K562 (cell line): ENCODE data around the gene CADPS2. TPM values are rescaled to one million over a fixed set of nuclear protein-coding genes. Genes with fewer than 3 reads are reported as not detected.

ENCODE experiments used
- ATAC-seq: fragments of 200-7000 bp; cut with Tn5 transposase; 3 replicates; pipeline ENCODE4 v1.9.1; 2020; ENCODE audit warnings: moderate library complexity
- BruUV-seq: library from RNA; stranded (reverse); fragments of 400-500 nt; replicated peaks from 2 replicates; lab custom pipeline; 2021; lab: Mats Ljungman, UMichigan
- CTCF ChIA-PET: fragments of 300-600 bp; formaldehyde crosslinking; extraction: SDS; loops from one replicate; lab custom pipeline; 2021; ENCODE audit warnings: low intra/inter-chr PET ratio; lab: Yijun Ruan, JAX
- POLR2A ChIA-PET: fragments of 300-600, 350-650 bp; sonication (Branson Sonifier 250); formaldehyde crosslinking; extraction: SDS; loops from one replicate; lab custom pipeline; 2021; ENCODE audit warnings: antibody characterized with exemption, inconsistent platforms; lab: Yijun Ruan, JAX
- DNase-seq, 4 experiments: peaks; one replicate each; pipeline versions ENCODE4 v3.0.0 to v3.0.0-alpha.2; 2011 to 2018; ENCODE audit warnings: low spot score in 3 of 4, mixed read lengths in 3 of 4; ENCODE audit errors: extremely low read depth in 1 of 4
- FAIRE-seq: peaks from 2 replicates; lab custom pipeline; 2011; peaks lifted over from hg19 to GRCh38; lab: Jason Lieb, UNC
- H2AFZ ChIP-seq: 2 replicates; pipeline ENCODE4 v1.6.0; 2011; ENCODE audit warnings: low read depth, low read length, control low read depth, inconsistent platforms
- H3K27ac ChIP-seq: fragments of 200-600 bp; 3 replicates; pipeline ENCODE4 v1.8.0; 2011; ENCODE audit warnings: low read depth, mild to moderate bottlenecking, control low read depth, inconsistent platforms, low read length, moderate library complexity, mixed read lengths; ENCODE audit errors: extremely low read depth
- H3K27me3 ChIP-seq, 2 experiments: fragments of 300-600 bp in 1 of 2; 2 replicates in 1 of 2; 3 replicates in 1 of 2; pipeline versions ENCODE4 v1.6.0 to v1.8.0; 2011; ENCODE audit warnings: inconsistent platforms in 2 of 2, low read length in 2 of 2, mild to moderate bottlenecking in 1 of 2, mixed read lengths in 1 of 2, moderate library complexity in 1 of 2; ENCODE audit not compliant: control insufficient read depth in 2 of 2, insufficient read depth in 2 of 2
- H3K36me3 ChIP-seq: fragments of 300-600 bp; 3 replicates; pipeline ENCODE4 v1.8.0; 2011; ENCODE audit warnings: mild to moderate bottlenecking, low read length, inconsistent platforms; ENCODE audit not compliant: control insufficient read depth, insufficient read depth
- H3K4me1 ChIP-seq, 2 experiments: fragments of 200-600 bp in 1 of 2; replicated peaks in 1 of 2; 2 replicates in 1 of 2; 3 replicates in 1 of 2; pipeline versions ENCODE4 v1.5.1 to v1.8.0; 2011; ENCODE audit warnings: inconsistent platforms in 2 of 2, low read length in 2 of 2, mild to moderate bottlenecking in 1 of 2, mixed read lengths in 1 of 2, moderate library complexity in 1 of 2; ENCODE audit not compliant: control insufficient read depth in 2 of 2, insufficient read depth in 2 of 2
- H3K4me2 ChIP-seq: 2 replicates; pipeline ENCODE4 v1.6.1; 2011; ENCODE audit warnings: low read length, control low read depth, inconsistent platforms, mixed read lengths; ENCODE audit not compliant: insufficient read depth
- H3K4me3 ChIP-seq: fragments of 200-600 bp; sonication (generic), shearing (Covaris generic); 2 replicates; pipeline ENCODE4 v1.5.1; 2016; ENCODE audit warnings: control low read depth, inconsistent platforms
- H3K79me2 ChIP-seq: fragments of 200-600 bp; 3 replicates; pipeline ENCODE4 v1.8.0; 2011; ENCODE audit warnings: low read length, inconsistent platforms; ENCODE audit not compliant: control insufficient read depth, insufficient read depth
- H3K9ac ChIP-seq, 2 experiments: 2 replicates each; pipeline versions ENCODE4 v1.6.0 to v1.6.1; 2011; ENCODE audit warnings: low read depth in 2 of 2, low read length in 2 of 2, control low read depth in 1 of 2, inconsistent platforms in 1 of 2, mild to moderate bottlenecking in 1 of 2, mixed read lengths in 1 of 2; ENCODE audit not compliant: insufficient read depth in 1 of 2
- H3K9me1 ChIP-seq: one replicate; pipeline ENCODE4 v1.6.0; 2011; ENCODE audit warnings: inconsistent platforms, mild to moderate bottlenecking, low read length, moderate library complexity; ENCODE audit not compliant: control insufficient read depth, insufficient read depth
- H3K9me3 ChIP-seq: replicated peaks from 2 replicates; pipeline ENCODE4 v1.5.1; 2011; ENCODE audit warnings: low read depth, low read length, inconsistent platforms; ENCODE audit not compliant: control insufficient read depth, insufficient read depth
- H4K20me1 ChIP-seq: replicated peaks from 2 replicates; pipeline ENCODE4 v1.6.1; 2011; ENCODE audit warnings: low read length, inconsistent platforms, mixed read lengths; ENCODE audit not compliant: control insufficient read depth, insufficient read depth
- CBFB ChIP-seq: sonication (generic); formaldehyde crosslinking; IDR thresholded peaks from 2 replicates; pipeline ENCODE4 v1.4.0; 2020; ENCODE audit warnings: mild to moderate bottlenecking, missing genetic modification reagents
- DDX20 ChIP-seq: fragments of 450-650 bp; IDR thresholded peaks from 2 replicates; pipeline ENCODE4 v1.6.1; 2016; ENCODE audit warnings: missing genetic modification characterization, low read depth, mild to moderate bottlenecking, missing compliant biosample characterization, moderate library complexity
- ESRRB ChIP-seq: fragments of 250-450 bp; sonication (Bioruptor Pico); IDR thresholded peaks from 2 replicates; pipeline ENCODE4 v1.5.0; 2020; ENCODE audit warnings: mild to moderate bottlenecking, moderate library complexity, borderline replicate concordance
- KDM5B ChIP-seq: fragments of 200-600 bp; sonication (generic); IDR thresholded peaks from 2 replicates; pipeline ENCODE4 v1.6.1; 2012; ENCODE audit warnings: low read depth, mild to moderate bottlenecking, moderate library complexity, low read length, control low read depth, inconsistent platforms; ENCODE audit not compliant: insufficient replicate concordance
- KLF13 ChIP-seq: fragments of 450-650 bp; IDR thresholded peaks from 2 replicates; pipeline ENCODE4 v1.6.1; 2016; ENCODE audit warnings: missing genetic modification characterization, low read depth, mild to moderate bottlenecking, missing compliant biosample characterization, moderate library complexity, borderline replicate concordance
- NCOA2 ChIP-seq, 2 experiments: fragments of 450-650 bp; IDR thresholded peaks; 2 replicates each; pipeline ENCODE4 v1.6.1; 2018; ENCODE audit warnings: mild to moderate bottlenecking in 2 of 2, moderate library complexity in 1 of 2; ENCODE audit not compliant: partially characterized antibody in 2 of 2
- RBM22 ChIP-seq: fragments of 200-400 bp; formaldehyde crosslinking; IDR thresholded peaks from 2 replicates; pipeline ENCODE4 v1.6.1; 2018; ENCODE audit warnings: low read length, low read depth; ENCODE audit not compliant: poor library complexity, severe bottlenecking
- SAFB ChIP-seq: fragments of 200-400 bp; formaldehyde crosslinking; IDR thresholded peaks from 2 replicates; pipeline ENCODE4 v1.6.1; 2017; ENCODE audit warnings: low read depth, low read length, borderline replicate concordance
- SMARCC2 ChIP-seq: fragments of 450-650 bp; IDR thresholded peaks from 2 replicates; pipeline ENCODE4 v1.6.1; 2017; ENCODE audit warnings: antibody characterized with exemption, moderate library complexity, mild to moderate bottlenecking, low read depth
- TSC22D4 ChIP-seq: fragments of 450-650 bp; IDR thresholded peaks from 2 replicates; pipeline ENCODE4 v1.6.1; 2016; ENCODE audit warnings: missing genetic modification characterization, missing biosample characterization, control low read depth
- ZFPM2 ChIP-seq: fragments of 250-450 bp; sonication (Bioruptor Pico); IDR thresholded peaks from 2 replicates; pipeline ENCODE4 v1.5.1; 2022; ENCODE audit warnings: mild to moderate bottlenecking
- ZNF76 ChIP-seq: fragments of 250-450 bp; sonication (Bioruptor Pico); IDR thresholded peaks from 2 replicates; pipeline ENCODE4 v1.4.0; 2020; ENCODE audit warnings: mild to moderate bottlenecking, moderate library complexity, borderline replicate concordance
- WGBS: fragments of 100-300 bp; shearing (Covaris generic); methylation state at CpG from one replicate; pipeline ENCODE4 v1.1.6; 2016; ENCODE audit warnings: low coverage, mixed read lengths; ENCODE audit not compliant: insufficient coverage; ENCODE audit errors: missing lambda C conversion rate; 5-methylcytosine and 5-hydroxymethylcytosine counted together
- in situ Hi-C: fragments of 300-500 bp; cut with MboI; formaldehyde crosslinking; loops from 4 replicates; pipeline ENCODE4 v1.15.0; 2018; ENCODE audit warnings: inconsistent platforms, mixed read lengths
- intact Hi-C: fragments of 100-400 bp; cut with micrococcal nuclease; formaldehyde crosslinking; loops from 2 replicates; pipeline ENCODE4 v1.14.2; 2022
- polyA plus RNA-seq, 8 experiments: library from polyadenylated mRNA; depleted of rRNA in 4 of 8; stranded (reverse) in 5 of 8; unstranded in 3 of 8; fragments of >200 nt; fragmentation: Nextera tagmentation in 2 of 8; fragmentation: Illumina TruSeq in 1 of 8; extraction: Ambion mirVana in 2 of 8; extraction: Trizol in 1 of 8; gene quantifications; 2 replicates each; pipeline versions ENCODE4 v1.2.1 to v1.2.3, GENCODE V29; 2011 to 2014; ENCODE audit warnings: inconsistent platforms in 1 of 8, missing spikeins in 1 of 8
- total RNA-seq, 7 experiments: library from RNA; depleted of rRNA in 6 of 7; stranded (reverse); fragments of >200 nt in 6 of 7; fragmentation: Illumina TruSeq in 2 of 7; extraction: Trizol in 2 of 7; gene quantifications; 2 replicates each; pipeline versions ENCODE4 v1.2.1 to v1.2.3, GENCODE V29; 2011 to 2021; ENCODE audit warnings: low replicate concordance in 1 of 7
- TF ChIP-seq, protein P1 (sequence below): fragments of 450-650 bp; formaldehyde crosslinking; IDR thresholded peaks from 2 replicates; pipeline ENCODE4 v1.4.0; 2022; ENCODE audit warnings: missing genetic modification characterization

Gene CADPS2
- total and polyA plus RNA-seq, 9 of the 15 experiments (the other 6 are each of a cell fraction or from before 2014, with no cell fraction given): 0.03 to 0.14 (median 0.04) TPM; not detected in 1

DNA sequence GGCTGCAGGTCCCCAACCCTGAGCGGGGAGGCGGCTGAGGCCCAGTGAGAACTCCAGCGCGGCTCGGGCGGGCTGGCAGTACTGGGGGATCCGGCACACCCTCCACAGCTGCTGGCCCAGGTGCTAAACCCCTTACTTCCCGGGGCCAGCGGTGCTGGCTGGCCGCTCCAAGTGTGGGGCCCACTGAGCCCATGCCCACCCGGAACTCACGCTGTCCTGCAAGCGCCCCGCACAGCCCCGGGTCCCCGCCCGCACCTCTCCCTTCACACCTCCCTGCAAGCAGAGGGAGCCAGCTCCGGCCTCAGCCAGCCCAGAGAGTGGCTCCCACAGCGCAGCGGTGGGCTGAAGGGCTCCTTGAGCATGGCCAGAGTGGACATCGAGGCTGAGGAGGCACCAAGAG, 212.3 kb downstream of the CADPS2 start (continued):
- TF ChIP-seq RBM22: no peak
- TF ChIP-seq ZFPM2 (CRISPR knock-in tag): no peak
- no peak for TF ChIP-seq KLF13 (tag)

DNA sequence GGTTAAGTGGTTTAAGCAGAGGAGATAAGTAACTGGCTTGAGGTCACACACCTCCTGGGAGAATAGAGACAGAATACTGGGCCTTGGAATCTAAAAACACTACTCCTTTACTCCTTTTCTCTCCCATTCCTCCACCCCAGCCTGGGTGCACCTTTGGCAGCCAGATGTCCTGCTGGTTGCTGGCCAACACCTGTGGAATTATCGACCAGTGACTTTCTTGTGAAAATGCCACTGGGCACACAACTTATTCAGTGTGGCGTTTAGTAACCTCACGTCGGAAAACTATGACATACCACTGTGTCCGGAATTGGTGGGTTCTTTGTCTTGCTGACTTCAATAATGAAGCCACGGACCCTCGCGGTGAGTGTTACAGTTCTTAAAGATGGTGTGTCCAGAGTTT, 213.7 kb downstream of the CADPS2 start:
- BruUV-seq: no TSS peak
- no peaks in the 10 kb centered on the region for H3K36me3 ChIP-seq
- 0% methylated on average over 8 of the region's 8 CpGs for WGBS
- TF ChIP-seq SAFB (no peak), DDX20 (tag) (no peak), CBFB (CRISPR knock-in tag) (no peak), NCOA2 (IDR thresholded peaks at IDR 0.05; ENCODE audit: partially characterized antibody in 2 of 2) (no peak), TSC22D4 (tag) (no peak), ESRRB (CRISPR knock-in tag) (no peak), SMARCC2 (no peak), KDM5B (no peak), ZNF76 (no peak)
- TF ChIP-seq, protein P1, sequence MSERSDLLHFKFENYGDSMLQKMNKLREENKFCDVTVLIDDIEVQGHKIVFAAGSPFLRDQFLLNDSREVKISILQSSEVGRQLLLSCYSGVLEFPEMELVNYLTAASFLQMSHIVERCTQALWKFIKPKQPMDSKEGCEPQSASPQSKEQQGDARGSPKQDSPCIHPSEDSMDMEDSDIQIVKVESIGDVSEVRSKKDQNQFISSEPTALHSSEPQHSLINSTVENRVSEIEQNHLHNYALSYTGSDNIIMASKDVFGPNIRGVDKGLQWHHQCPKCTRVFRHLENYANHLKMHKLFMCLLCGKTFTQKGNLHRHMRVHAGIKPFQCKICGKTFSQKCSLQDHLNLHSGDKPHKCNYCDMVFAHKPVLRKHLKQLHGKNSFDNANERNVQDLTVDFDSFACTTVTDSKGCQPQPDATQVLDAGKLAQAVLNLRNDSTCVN (CRISPR knock-in tag): no peak
- H3K27ac ChIP-seq: no peak overlapping the region
- H2AFZ ChIP-seq: no peak overlapping the region
- no peak overlapping the region for H3K4me3 ChIP-seq
- H3K4me2 ChIP-seq: no peak overlapping the region
- H3K79me2 ChIP-seq: no peaks in the 10 kb centered on the region
- H4K20me1 ChIP-seq: no peaks in the 10 kb centered on the region
- in situ Hi-C loops (no loop called here), intact Hi-C loops (no loop called here)
- H3K9me1 ChIP-seq: no peaks in the 10 kb centered on the region
- no peak for ATAC-seq
- no peak for FAIRE-seq
- H3K9me3 ChIP-seq: no peaks in the 10 kb centered on the region
- no peaks in the 10 kb centered on the region for H3K27me3 ChIP-seq
- H3K4me1 ChIP-seq: no peaks in the 10 kb centered on the region
- H3K9ac ChIP-seq: no peak overlapping the region
- CTCF ChIA-PET: no interaction called here
- POLR2A ChIA-PET: no interaction called here
- no peak for DNase-seq
